ENCODE data around the gene SNX2.
"Not testable (repeated sequence)": the region's sequence is repeated elsewhere in the genome, so short reads cannot be mapped to it uniquely, and the experiment has no call there.

The SNX2 gene

GRCh38 chr5:122847687-122848081, 72.8 kb downstream of the SNX2 start:
- Histone ChIP-seq H3F3A (ENCODE audit: low read depth) (peaks cover 7% of the 10 kb centered on the region; the same call in 1 of the 2 replicates), H3K27me3 (ENCODE audit: insufficient read depth, low read length, poor library complexity, severe bottlenecking) (no peaks in the 10 kb centered on the region), H4K20me1 (ENCODE audit: insufficient read depth, low read length, poor library complexity, severe bottlenecking) (no peaks in the 10 kb centered on the region), H3K9me3 (ENCODE audit: insufficient read depth, low read depth, low read length) (no peaks in the 10 kb centered on the region), H3K79me2 (ENCODE audit: insufficient read depth, low read length) (no peaks in the 10 kb centered on the region), H3K4me2 (ENCODE audit: low read depth, low read length, poor library complexity, severe bottlenecking) (no peak overlapping the region), H2AFZ (ENCODE audit: low read length) (no peak overlapping the region), H3K4me3 (ENCODE audit: low read length, poor library complexity, severe bottlenecking) (no peak overlapping the region), H3K9ac (ENCODE audit: low read depth, low read length, poor library complexity, severe bottlenecking) (no peak overlapping the region), H3K4me1 (ENCODE audit: insufficient read depth, low read length, poor library complexity, severe bottlenecking) (peaks cover 19% of the 10 kb centered on the region), H3K9me2 (replicated peaks; ENCODE audit: low read depth, low read length) (no peaks in the 10 kb centered on the region), H3K36me3 (ENCODE audit: insufficient read depth, low read length) (no peaks in the 10 kb centered on the region)
- TF ChIP-seq CTCF (conservative IDR thresholded peaks at IDR 0.05; ENCODE audit: low read length) (no peak), EZH2phosphoT487 (IDR thresholded peaks at IDR 0.05; ENCODE audit: borderline replicate concordance) (no peak)

- Histone ChIP-seq H3K27me3 (ENCODE audit: insufficient read depth, low read length, poor library complexity, severe bottlenecking) (no peaks in the 10 kb centered on the region), H3K79me2 (ENCODE audit: insufficient read depth, low read length) (no peaks in the 10 kb centered on the region), H3F3A (ENCODE audit: low read depth) (peaks cover 7% of the 10 kb centered on the region; the same call in 1 of the 2 replicates), H3K4me2 (ENCODE audit: low read depth, low read length, poor library complexity, severe bottlenecking) (no peak overlapping the region), H3K4me1 (ENCODE audit: insufficient read depth, low read length, poor library complexity, severe bottlenecking) (peaks cover 12% of the 10 kb centered on the region), H3K4me3 (ENCODE audit: low read length, poor library complexity, severe bottlenecking) (no peak overlapping the region), H4K20me1 (ENCODE audit: insufficient read depth, low read length, poor library complexity, severe bottlenecking) (no peaks in the 10 kb centered on the region), H3K36me3 (ENCODE audit: insufficient read depth, low read length) (no peaks in the 10 kb centered on the region), H3K9me2 (replicated peaks; ENCODE audit: low read depth, low read length) (no peaks in the 10 kb centered on the region), H3K9ac (ENCODE audit: low read depth, low read length, poor library complexity, severe bottlenecking) (no peak overlapping the region), H3K9me3 (ENCODE audit: insufficient read depth, low read depth, low read length) (no peaks in the 10 kb centered on the region), H2AFZ (ENCODE audit: low read length) (no peak overlapping the region)
- TF ChIP-seq EZH2phosphoT487 (IDR thresholded peaks at IDR 0.05; ENCODE audit: borderline replicate concordance) = no peak
- TF ChIP-seq CTCF (conservative IDR thresholded peaks at IDR 0.05; ENCODE audit: low read length) = no peak
These were observed 74.9 kb downstream of the SNX2 start for GRCh38 chr5:122849771-122850170.

GRCh38 chr5:122857538-122857937, 82.7 kb downstream of the SNX2 start:
- H3K79me2 ChIP-seq (ENCODE audit: insufficient read depth, low read length); H3K9ac ChIP-seq (ENCODE audit: low read depth, low read length, poor library complexity, severe bottlenecking); H3F3A ChIP-seq (ENCODE audit: low read depth); H3K4me3 ChIP-seq (ENCODE audit: low read length, poor library complexity, severe bottlenecking); H3K4me2 ChIP-seq (ENCODE audit: low read depth, low read length, poor library complexity, severe bottlenecking); H2AFZ ChIP-seq (ENCODE audit: low read length); H3K9me3 ChIP-seq (ENCODE audit: insufficient read depth, low read depth, low read length); H3K36me3 ChIP-seq (ENCODE audit: insufficient read depth, low read length); H3K27me3 ChIP-seq (ENCODE audit: insufficient read depth, low read length, poor library complexity, severe bottlenecking); H3K4me1 ChIP-seq (ENCODE audit: insufficient read depth, low read length, poor library complexity, severe bottlenecking); H3K9me2 ChIP-seq (replicated peaks; ENCODE audit: low read depth, low read length); H4K20me1 ChIP-seq (ENCODE audit: insufficient read depth, low read length, poor library complexity, severe bottlenecking): not testable (repeated sequence)

GRCh38 chr5:122858451-122858850, 83.6 kb downstream of the SNX2 start:
- Histone ChIP-seq H3K4me3 (ENCODE audit: low read length, poor library complexity, severe bottlenecking) (no peak overlapping the region), H3K27me3 (ENCODE audit: insufficient read depth, low read length, poor library complexity, severe bottlenecking) (no peaks in the 10 kb centered on the region), H3K4me1 (ENCODE audit: insufficient read depth, low read length, poor library complexity, severe bottlenecking) (no peaks in the 10 kb centered on the region), H3F3A (ENCODE audit: low read depth) (no peaks in the 10 kb centered on the region), H2AFZ (ENCODE audit: low read length) (no peak overlapping the region), H3K79me2 (ENCODE audit: insufficient read depth, low read length) (no peaks in the 10 kb centered on the region), H3K9me3 (ENCODE audit: insufficient read depth, low read depth, low read length) (no peaks in the 10 kb centered on the region), H4K20me1 (ENCODE audit: insufficient read depth, low read length, poor library complexity, severe bottlenecking) (no peaks in the 10 kb centered on the region), H3K9ac (ENCODE audit: low read depth, low read length, poor library complexity, severe bottlenecking) (no peak overlapping the region), H3K9me2 (replicated peaks; ENCODE audit: low read depth, low read length) (no peaks in the 10 kb centered on the region), H3K36me3 (ENCODE audit: insufficient read depth, low read length) (no peaks in the 10 kb centered on the region), H3K4me2 (ENCODE audit: low read depth, low read length, poor library complexity, severe bottlenecking) (no peak overlapping the region)
- no peak for TF ChIP-seq EZH2phosphoT487 (IDR thresholded peaks at IDR 0.05; ENCODE audit: borderline replicate concordance)
- TF ChIP-seq CTCF (conservative IDR thresholded peaks at IDR 0.05; ENCODE audit: low read length) = no peak

All from Loucy (cell line).